ENCODE data around the gene ANKRD9.

The ANKRD9 gene

DNA sequence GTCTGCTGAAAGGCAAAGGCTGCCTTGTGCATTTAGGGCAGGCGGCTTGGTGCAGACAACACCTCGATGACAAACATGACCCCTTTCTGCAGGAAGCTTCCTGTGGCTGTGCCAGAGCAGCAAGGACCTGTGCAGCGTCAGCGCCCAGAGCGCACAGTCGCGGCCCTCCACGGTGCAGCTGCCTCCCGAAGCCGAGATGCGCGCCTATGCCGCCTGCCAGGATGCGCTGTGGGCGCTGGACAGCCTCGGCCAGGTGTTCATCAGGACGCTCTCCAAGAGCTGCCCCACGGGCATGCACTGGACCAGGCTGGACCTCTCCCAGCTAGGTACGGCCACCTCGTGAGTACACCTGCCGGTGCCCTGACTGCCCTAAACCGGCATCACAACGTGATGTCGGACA, 57.3 kb downstream of the ANKRD9 start:
- TF ChIP-seq, protein P1, sequence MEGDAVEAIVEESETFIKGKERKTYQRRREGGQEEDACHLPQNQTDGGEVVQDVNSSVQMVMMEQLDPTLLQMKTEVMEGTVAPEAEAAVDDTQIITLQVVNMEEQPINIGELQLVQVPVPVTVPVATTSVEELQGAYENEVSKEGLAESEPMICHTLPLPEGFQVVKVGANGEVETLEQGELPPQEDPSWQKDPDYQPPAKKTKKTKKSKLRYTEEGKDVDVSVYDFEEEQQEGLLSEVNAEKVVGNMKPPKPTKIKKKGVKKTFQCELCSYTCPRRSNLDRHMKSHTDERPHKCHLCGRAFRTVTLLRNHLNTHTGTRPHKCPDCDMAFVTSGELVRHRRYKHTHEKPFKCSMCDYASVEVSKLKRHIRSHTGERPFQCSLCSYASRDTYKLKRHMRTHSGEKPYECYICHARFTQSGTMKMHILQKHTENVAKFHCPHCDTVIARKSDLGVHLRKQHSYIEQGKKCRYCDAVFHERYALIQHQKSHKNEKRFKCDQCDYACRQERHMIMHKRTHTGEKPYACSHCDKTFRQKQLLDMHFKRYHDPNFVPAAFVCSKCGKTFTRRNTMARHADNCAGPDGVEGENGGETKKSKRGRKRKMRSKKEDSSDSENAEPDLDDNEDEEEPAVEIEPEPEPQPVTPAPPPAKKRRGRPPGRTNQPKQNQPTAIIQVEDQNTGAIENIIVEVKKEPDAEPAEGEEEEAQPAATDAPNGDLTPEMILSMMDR (IDR thresholded peaks at IDR 0.05; ENCODE audit: low read depth, low read length): no peak
- H3K4me3 ChIP-seq (ENCODE audit: low read depth, low read length): no peak overlapping the region
- H3K36me3 ChIP-seq: 0 out of 2 replicates have a peak, but pooled peaks cover 6% of the 10 kb centered on the region
- no peaks in the 10 kb centered on the region for H3K9me3 ChIP-seq
- no peaks in the 10 kb centered on the region for H3K27me3 ChIP-seq
- no peak for DNase-seq
- no peaks in the 10 kb centered on the region for H3K4me1 ChIP-seq
